ENCODE data around the gene ZNF528.
A peak's percentile ranks its signal among the peaks of the same experiment; 100 is the strongest.

Gene ZNF528

DNA sequence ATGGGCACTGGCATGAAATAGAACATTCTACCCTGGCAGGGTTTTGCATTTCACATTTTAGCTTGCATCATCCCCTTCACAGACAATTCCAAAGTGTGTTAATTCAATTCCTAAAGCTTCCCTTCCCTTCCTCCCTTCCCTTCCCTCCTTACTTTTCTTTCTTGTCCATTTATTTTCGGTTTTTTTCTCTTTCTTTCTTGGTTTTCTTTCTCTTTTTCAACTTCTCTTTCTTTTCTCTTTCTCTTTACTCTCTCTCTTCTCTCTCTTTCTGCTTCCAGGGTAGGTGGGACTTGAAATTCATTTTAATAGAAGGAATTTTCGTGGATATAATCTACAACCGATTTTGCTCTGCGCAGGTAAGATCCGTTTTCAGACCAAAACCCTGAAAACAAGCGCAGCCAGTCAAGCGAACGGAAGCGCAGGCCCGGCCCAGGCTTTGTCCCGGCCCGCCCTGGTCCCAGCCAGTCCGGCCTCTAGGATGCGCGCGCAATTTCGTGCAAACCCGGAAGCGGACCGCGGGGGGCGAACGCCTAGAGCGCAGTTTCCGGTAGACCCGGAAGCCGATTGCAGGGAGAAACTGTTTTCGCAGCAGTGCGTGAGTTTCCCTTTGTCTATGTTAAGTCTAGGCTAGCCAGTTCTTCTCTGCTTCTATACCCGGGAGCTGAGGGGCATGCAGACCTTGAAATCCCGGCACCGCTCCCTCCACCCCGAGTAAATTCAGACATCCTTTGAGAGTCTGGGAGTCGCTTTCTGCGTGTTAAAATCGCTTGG lies at the start of gene ZNF528:
ZNF528 (plus strand) TSS at position 540 of the 771 bp plus-strand sequence. CDS start 4,165 bp downstream, outside the sequence.
- Histone ChIP-seq H3K27me3 (ENCODE audit: control insufficient read depth, insufficient read depth, low read length) (no peaks in the 10 kb centered on the region), H3K4me3 (ENCODE audit: low read length) (peak within 1 kb of the TSS; percentile 77), H3K9ac (ENCODE audit: low read length) (peak within 1 kb of the TSS; percentile 72), H3K4me1 (ENCODE audit: control insufficient read depth, insufficient read depth, low read length) (no peaks in the 10 kb centered on the region), H3K36me3 (ENCODE audit: control insufficient read depth, insufficient read depth, low read length) (peaks cover 18% of the 10 kb centered on the region), H3K27ac (ENCODE audit: low read depth, low read length) (peak within 1 kb of the TSS; percentile 71)

DNA sequence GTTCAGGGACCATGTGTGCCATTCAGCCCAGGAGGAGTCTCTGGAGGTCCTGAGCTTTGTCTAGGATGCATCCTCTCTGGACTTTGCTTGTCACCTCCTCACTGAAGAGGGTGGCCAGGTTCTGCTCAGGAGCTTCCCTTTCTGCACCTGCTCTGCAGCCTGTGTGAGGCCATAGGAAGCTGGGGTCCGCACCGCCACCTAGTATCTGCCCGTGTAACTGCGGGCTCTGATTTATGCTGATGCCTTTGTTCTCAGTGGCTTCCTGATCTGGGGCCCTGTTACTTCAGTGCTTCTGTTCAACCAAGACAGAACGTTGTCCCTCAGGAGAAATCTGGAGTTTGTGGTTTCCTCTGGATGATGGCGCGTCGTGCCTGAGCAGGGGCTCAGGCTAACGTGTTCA lies 46.1 kb upstream of the ZNF528 start:
- Histone ChIP-seq H3K4me1 (ENCODE audit: control insufficient read depth, insufficient read depth, low read length) (no peaks in the 10 kb centered on the region), H3K4me3 (ENCODE audit: low read length) (no peak overlapping the region), H3K27me3 (ENCODE audit: control insufficient read depth, insufficient read depth, low read length) (no peaks in the 10 kb centered on the region), H3K36me3 (ENCODE audit: control insufficient read depth, insufficient read depth, low read length) (peaks cover 8% of the 10 kb centered on the region), H3K27ac (ENCODE audit: low read depth, low read length) (no peak overlapping the region), H3K9ac (ENCODE audit: low read length) (no peak overlapping the region)

DNA sequence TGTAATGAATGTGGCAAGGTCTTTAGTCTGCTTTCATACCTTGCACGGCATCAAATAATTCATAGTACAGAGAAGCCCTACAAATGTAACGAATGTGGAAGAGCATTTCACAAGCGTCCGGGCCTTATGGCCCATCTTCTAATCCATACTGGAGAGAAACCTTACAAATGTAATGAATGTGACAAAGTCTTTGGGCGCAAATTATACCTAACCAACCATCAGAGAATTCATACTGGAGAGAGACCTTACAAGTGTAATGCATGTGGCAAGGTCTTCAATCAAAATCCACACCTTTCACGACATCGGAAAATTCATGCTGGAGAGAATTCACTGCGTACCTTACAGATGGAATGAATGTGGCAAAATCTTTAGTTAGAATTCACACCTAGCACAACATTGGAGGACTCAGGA lies 31.2 kb upstream of the ZNF528 start:
- H3K9ac ChIP-seq (ENCODE audit: low read length), result no peak overlapping the region
- no peak overlapping the region for H3K27ac ChIP-seq (ENCODE audit: low read depth, low read length)
- H3K4me1 ChIP-seq (ENCODE audit: control insufficient read depth, insufficient read depth, low read length), result peaks cover 2% of the 10 kb centered on the region
- no peak overlapping the region for H3K4me3 ChIP-seq (ENCODE audit: low read length)
- H3K27me3 ChIP-seq (ENCODE audit: control insufficient read depth, insufficient read depth, low read length), result no peaks in the 10 kb centered on the region
- peaks cover 5% of the 10 kb centered on the region for H3K36me3 ChIP-seq (ENCODE audit: control insufficient read depth, insufficient read depth, low read length)

DNA sequence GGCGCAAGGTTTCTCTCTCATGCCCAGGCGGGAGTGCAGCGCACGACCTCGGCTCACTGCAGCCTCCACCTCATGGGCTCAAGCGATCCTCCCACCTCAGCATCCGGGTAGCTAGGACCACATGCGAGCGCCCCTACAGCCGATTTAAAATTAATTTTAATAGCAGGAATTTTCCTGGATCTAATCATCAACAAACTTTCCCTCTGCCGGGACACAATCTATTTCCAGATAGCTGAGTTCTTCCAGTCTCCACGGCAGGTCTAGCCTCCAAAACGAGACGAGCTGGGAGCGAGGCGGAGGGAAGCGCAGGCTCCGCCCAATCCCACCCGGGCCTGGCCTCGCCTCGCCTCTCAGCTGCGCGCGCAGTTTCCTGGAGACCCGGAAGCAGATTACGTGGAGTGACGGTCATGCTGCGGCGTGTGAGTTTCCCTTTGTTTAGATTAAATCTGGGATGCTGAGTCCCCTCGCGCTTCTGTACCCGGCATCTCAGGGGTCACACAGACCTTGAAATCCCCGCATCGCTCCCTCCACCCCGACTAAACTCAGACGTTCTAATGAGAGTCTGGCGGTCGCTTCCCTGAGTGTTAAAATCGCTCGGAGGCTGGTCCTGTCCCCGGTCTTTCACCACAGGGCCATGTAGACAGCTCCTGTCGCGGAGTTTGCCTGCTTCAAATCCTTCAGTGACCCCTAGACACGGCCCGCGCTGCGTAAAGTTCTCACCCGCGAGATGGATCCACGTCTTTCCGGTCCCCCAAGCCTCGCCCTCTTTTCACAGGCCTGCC lies 27.9 kb upstream of the ZNF528 start, which contains the start of gene ZNF880:
ZNF880 (plus strand) TSS at position 365 of the 782 bp plus-strand sequence; CDS start at position 408, 43 bp downstream.
- Histone ChIP-seq H3K27me3 (ENCODE audit: control insufficient read depth, insufficient read depth, low read length) (no peaks in the 10 kb centered on the region), H3K36me3 (ENCODE audit: control insufficient read depth, insufficient read depth, low read length) (peaks cover 15% of the 10 kb centered on the region), H3K27ac (ENCODE audit: low read depth, low read length) (peak within 1 kb of the TSS; percentile 96), H3K9ac (ENCODE audit: low read length) (peak within 1 kb of the TSS; percentile 74), H3K4me3 (ENCODE audit: low read length) (peak within 1 kb of the TSS; percentile 94), H3K4me1 (ENCODE audit: control insufficient read depth, insufficient read depth, low read length) (peaks cover 2% of the 10 kb centered on the region)

DNA sequence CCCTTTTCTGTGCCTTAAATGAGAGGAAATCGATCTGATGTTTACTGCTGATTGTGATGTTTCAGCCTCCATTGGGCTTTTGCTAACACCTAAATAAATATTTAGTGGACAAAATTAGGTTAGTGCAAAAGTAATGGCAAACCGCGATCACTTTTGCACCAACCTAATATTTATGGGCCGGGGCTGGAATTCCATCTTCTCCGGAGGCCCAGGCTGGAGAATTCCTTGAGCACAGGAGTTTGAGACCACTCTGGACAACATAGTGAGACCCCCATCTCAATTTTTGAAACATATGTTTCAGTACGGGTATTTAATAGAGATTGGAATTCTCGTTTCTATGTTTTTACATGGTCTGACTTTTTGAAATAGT lies 27.3 kb upstream of the ZNF528 start:
- H3K27me3 ChIP-seq (ENCODE audit: control insufficient read depth, insufficient read depth, low read length), result no peaks in the 10 kb centered on the region
- H3K9ac ChIP-seq (ENCODE audit: low read length), result no peak overlapping the region
- peaks cover 16% of the 10 kb centered on the region for H3K36me3 ChIP-seq (ENCODE audit: control insufficient read depth, insufficient read depth, low read length)
- H3K27ac ChIP-seq (ENCODE audit: low read depth, low read length), result peak overlapping the region; percentile 96
- H3K4me3 ChIP-seq (ENCODE audit: low read length), result peak overlapping the region; percentile 94
- peaks cover 2% of the 10 kb centered on the region for H3K4me1 ChIP-seq (ENCODE audit: control insufficient read depth, insufficient read depth, low read length)

DNA sequence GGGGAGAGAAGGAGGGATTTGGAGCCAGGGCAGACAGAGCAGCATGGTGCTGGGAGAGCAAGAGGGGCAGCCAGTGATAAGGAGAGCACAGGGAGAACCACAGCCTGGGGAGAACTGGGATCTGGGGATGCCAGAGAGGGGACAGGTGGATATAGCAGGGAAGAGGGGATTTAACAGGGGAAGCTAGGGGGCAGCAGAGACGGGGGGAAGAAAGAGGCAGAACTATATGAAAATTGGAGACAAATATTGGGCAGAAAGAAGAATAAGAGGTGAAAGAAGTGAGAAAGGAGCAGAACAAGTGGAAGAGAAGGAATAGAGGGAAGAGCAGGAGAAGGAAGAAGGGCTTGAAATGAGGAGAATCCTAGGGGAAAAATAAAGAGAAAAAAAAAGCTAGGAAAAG lies 6.5 kb upstream of the ZNF528 start:
- H3K4me3 ChIP-seq (ENCODE audit: low read length), result no peak overlapping the region
- H3K27ac ChIP-seq (ENCODE audit: low read depth, low read length), result no peak overlapping the region
- H3K9ac ChIP-seq (ENCODE audit: low read length), result no peak overlapping the region
- peaks cover 6% of the 10 kb centered on the region for H3K36me3 ChIP-seq (ENCODE audit: control insufficient read depth, insufficient read depth, low read length)
- H3K27me3 ChIP-seq (ENCODE audit: control insufficient read depth, insufficient read depth, low read length), result no peaks in the 10 kb centered on the region
- no peaks in the 10 kb centered on the region for H3K4me1 ChIP-seq (ENCODE audit: control insufficient read depth, insufficient read depth, low read length)

DNA sequence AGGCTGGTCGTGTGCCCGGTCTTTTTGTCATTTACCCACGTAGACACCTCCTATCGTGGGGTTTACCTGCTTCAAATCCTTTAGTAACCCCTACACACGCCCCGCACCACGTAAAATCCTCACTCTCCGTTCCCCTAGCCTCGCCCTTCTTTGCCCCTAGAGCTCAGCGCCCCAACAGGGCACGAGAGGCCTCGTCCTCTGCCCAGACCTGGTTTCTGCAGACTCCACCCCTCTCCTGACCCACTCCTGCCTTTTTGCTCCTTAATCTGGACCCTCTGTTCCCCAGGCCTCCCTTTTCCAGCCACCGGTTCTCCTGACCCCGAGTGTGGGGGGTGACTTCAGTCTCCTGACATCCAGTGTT lies 412 bp downstream of the ZNF528 start:
- Histone ChIP-seq H3K27me3 (ENCODE audit: control insufficient read depth, insufficient read depth, low read length) (no peaks in the 10 kb centered on the region), H3K4me1 (ENCODE audit: control insufficient read depth, insufficient read depth, low read length) (no peaks in the 10 kb centered on the region), H3K36me3 (ENCODE audit: control insufficient read depth, insufficient read depth, low read length) (peaks cover 19% of the 10 kb centered on the region), H3K27ac (ENCODE audit: low read depth, low read length) (peak overlapping the region; percentile 56), H3K4me3 (ENCODE audit: low read length) (peak overlapping the region; percentile 77), H3K9ac (ENCODE audit: low read length) (peak overlapping the region; percentile 72)

DNA sequence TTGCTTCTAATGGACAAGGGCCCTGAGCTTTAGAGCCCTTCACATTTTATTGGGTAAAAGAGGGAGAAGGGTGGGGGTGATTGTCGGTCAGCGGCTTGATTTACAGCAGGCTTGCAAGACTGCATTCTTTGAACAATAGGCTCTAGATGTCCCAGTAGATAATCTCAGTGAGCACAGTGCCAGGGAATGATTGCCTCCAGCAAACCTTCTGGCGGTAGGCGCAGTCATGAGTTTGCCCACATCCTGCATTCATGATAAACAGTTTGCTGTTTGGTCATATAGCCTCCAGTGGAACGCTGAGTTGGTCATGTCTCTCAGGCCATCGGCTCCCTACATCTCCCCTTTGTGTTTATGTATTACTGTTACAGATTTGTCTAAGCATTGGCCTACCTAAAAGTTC lies 12.6 kb downstream of the ZNF528 start:
- Histone ChIP-seq H3K4me1 (ENCODE audit: control insufficient read depth, insufficient read depth, low read length) (no peaks in the 10 kb centered on the region), H3K9ac (ENCODE audit: low read length) (no peak overlapping the region), H3K27ac (ENCODE audit: low read depth, low read length) (no peak overlapping the region), H3K27me3 (ENCODE audit: control insufficient read depth, insufficient read depth, low read length) (no peaks in the 10 kb centered on the region), H3K36me3 (ENCODE audit: control insufficient read depth, insufficient read depth, low read length) (peaks cover 42% of the 10 kb centered on the region), H3K4me3 (ENCODE audit: low read length) (no peak overlapping the region)

DNA sequence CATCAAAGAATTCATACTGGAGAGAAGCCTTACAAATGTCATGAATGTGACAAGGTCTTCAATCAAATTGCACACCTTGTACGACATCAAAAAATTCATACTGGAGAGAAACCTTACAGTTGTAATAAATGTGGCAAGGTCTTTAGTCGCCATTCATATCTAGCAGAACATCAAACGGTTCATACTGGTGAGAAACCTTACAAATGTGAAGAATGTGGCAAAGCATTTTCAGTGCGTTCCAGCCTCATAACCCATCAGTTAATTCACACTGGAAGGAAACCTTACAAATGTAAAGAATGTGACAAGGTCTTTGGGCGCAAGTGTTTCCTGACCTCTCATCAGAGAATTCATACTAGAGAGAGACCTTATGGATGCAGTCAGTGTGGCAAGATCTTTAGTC lies 18.1 kb downstream of the ZNF528 start:
- H3K9ac ChIP-seq (ENCODE audit: low read length), result no peak overlapping the region
- H3K4me3 ChIP-seq (ENCODE audit: low read length), result peak overlapping the region; percentile 18
- peaks cover 6% of the 10 kb centered on the region for H3K36me3 ChIP-seq (ENCODE audit: control insufficient read depth, insufficient read depth, low read length)
- H3K27me3 ChIP-seq (ENCODE audit: control insufficient read depth, insufficient read depth, low read length), result no peaks in the 10 kb centered on the region
- no peak overlapping the region for H3K27ac ChIP-seq (ENCODE audit: low read depth, low read length)
- no peaks in the 10 kb centered on the region for H3K4me1 ChIP-seq (ENCODE audit: control insufficient read depth, insufficient read depth, low read length)

DNA sequence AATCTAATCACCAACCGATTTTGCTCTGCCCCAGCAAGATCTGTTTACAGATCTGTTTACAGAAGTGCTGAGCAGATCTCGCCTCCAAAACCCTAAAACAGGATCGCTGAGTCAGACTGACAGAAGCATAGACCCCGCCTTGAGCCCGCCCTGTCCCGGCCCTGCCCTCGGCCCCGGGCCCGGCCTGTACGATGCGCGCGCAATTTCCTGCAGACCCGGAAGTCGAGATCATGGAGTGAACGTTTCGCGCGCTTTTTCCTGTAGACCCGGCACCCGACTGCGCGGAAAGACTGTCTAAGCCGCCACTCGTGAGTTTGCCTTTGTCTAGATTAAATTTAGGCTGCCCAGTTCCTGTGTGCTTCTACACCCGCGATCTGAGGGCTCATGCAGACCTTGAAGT lies 31.3 kb downstream of the ZNF528 start, which contains the start of gene ZNF534:
ZNF534 (plus strand) TSS at position 212 of the 400 bp plus-strand sequence. CDS start 2,327 bp downstream, outside the sequence.
- H3K36me3 ChIP-seq (ENCODE audit: control insufficient read depth, insufficient read depth, low read length), result no peaks in the 10 kb centered on the region
- H3K9ac ChIP-seq (ENCODE audit: low read length), result no peak within 1 kb of the TSS
- no peak within 1 kb of the TSS for H3K4me3 ChIP-seq (ENCODE audit: low read length)
- H3K27me3 ChIP-seq (ENCODE audit: control insufficient read depth, insufficient read depth, low read length), result no peaks in the 10 kb centered on the region
- H3K4me1 ChIP-seq (ENCODE audit: control insufficient read depth, insufficient read depth, low read length), result no peaks in the 10 kb centered on the region
- H3K27ac ChIP-seq (ENCODE audit: low read depth, low read length), result no peak within 1 kb of the TSS

DNA sequence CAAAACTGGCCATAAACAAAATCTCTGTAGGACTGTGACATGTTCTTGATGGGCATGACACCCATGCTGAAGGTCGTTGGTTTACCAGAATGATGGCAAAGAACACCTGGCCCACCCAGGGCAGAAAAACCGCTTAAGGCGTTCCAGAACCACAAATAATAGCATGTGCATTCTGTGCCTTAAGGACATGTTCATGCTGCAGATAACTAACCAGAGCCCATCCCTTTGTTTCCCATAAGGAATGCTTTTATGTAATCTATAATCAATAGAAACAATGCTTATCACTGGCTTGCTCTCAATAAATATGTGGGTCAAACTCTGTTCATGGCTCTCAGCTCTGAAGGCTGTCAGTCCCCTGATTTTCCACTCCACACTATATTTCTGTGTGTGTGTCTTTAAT lies 44.5 kb downstream of the ZNF528 start:
- no peaks in the 10 kb centered on the region for H3K36me3 ChIP-seq (ENCODE audit: control insufficient read depth, insufficient read depth, low read length)
- H3K27ac ChIP-seq (ENCODE audit: low read depth, low read length), result no peak overlapping the region
- H3K9ac ChIP-seq (ENCODE audit: low read length), result no peak overlapping the region
- no peak overlapping the region for H3K4me3 ChIP-seq (ENCODE audit: low read length)
- no peaks in the 10 kb centered on the region for H3K4me1 ChIP-seq (ENCODE audit: control insufficient read depth, insufficient read depth, low read length)
- no peaks in the 10 kb centered on the region for H3K27me3 ChIP-seq (ENCODE audit: control insufficient read depth, insufficient read depth, low read length)

DNA sequence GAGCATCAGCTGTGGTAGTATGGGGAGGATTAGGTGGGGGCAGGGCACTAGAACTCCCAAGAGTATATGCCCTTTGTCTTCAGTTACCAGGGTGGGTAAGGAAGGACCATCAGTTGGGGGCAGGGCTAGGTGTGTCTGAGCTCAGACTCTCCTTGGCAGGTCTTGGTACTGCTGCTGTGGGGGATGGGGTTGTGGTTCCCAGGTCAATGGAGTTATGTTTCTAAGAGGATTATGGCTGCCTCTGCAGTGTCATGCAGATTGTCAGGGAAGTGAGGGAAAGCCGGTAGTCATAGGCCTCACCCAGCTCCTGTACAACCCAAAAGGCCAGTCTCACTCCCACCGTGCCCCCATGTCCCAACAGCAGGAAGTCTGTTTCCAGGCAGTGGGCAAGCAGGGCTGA lies 46.9 kb downstream of the ZNF528 start:
- H3K27me3 ChIP-seq (ENCODE audit: control insufficient read depth, insufficient read depth, low read length), result no peaks in the 10 kb centered on the region
- no peak overlapping the region for H3K4me3 ChIP-seq (ENCODE audit: low read length)
- no peak overlapping the region for H3K27ac ChIP-seq (ENCODE audit: low read depth, low read length)
- H3K36me3 ChIP-seq (ENCODE audit: control insufficient read depth, insufficient read depth, low read length), result no peaks in the 10 kb centered on the region
- no peak overlapping the region for H3K9ac ChIP-seq (ENCODE audit: low read length)
- H3K4me1 ChIP-seq (ENCODE audit: control insufficient read depth, insufficient read depth, low read length), result no peaks in the 10 kb centered on the region
